ENCODE measurements around the gene NT5C1B.

NT5C1B gene

DNA sequence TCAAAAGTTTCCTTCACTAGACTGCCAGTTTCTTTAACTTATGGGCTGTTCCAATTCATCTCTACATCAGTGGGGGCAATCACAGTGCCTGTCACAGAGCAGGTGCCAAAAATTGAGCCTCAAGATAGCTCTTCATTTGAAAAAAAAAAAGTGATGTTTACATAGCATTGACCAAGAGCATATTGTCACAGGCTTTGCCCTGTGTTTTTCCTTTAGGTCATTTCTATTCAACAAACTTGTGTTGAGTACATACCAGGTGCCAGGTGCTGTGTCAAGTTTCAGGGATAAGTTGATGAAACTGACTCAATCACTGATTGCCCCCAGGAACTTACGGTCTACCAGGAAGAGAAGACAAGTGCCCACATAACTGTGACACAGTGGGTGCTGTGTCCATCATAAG is 22.2 kb upstream of the NT5C1B start:
- Histone ChIP-seq H3K9me3 (ENCODE audit: insufficient read depth, low read depth, low read length) (no peaks in the 10 kb centered on the region), H3K4me1 (ENCODE audit: insufficient read depth, low read length, poor library complexity, severe bottlenecking) (no peaks in the 10 kb centered on the region), H3K27me3 (ENCODE audit: insufficient read depth, low read length, poor library complexity, severe bottlenecking) (no peaks in the 10 kb centered on the region)

DNA sequence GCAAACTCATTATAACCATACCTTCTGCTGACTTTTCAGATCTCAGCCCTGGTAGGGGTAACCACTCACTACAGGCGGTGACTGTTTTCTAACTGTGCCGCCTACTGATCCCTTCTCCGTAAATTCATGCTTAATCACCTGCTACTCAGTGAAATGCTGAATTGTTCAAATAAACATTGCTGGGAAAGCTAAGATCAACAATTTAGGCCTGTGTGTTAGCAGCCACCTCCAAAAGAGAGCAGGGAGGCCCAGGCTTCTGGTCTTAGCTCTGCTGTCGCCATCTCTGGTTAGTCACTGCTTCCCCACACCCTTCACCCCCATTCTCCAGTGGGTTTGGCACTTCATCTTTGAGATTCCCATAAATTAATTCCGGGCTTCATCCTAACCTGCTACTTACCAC is 21.8 kb upstream of the NT5C1B start:
- Histone ChIP-seq H3K79me2 (ENCODE audit: insufficient read depth, low read length) (no peaks in the 10 kb centered on the region), H3F3A (ENCODE audit: low read depth) (no peaks in the 10 kb centered on the region), H3K4me1 (ENCODE audit: insufficient read depth, low read length, poor library complexity, severe bottlenecking) (no peaks in the 10 kb centered on the region), H3K36me3 (ENCODE audit: insufficient read depth, low read length) (no peaks in the 10 kb centered on the region), H3K9ac (ENCODE audit: low read depth, low read length, poor library complexity, severe bottlenecking) (no peak overlapping the region), H3K9me3 (ENCODE audit: insufficient read depth, low read depth, low read length) (no peaks in the 10 kb centered on the region), H3K9me2 (replicated peaks; ENCODE audit: low read depth, low read length) (no peaks in the 10 kb centered on the region), H3K4me3 (ENCODE audit: low read length, poor library complexity, severe bottlenecking) (no peak overlapping the region), H2AFZ (ENCODE audit: low read length) (no peak overlapping the region), H4K20me1 (ENCODE audit: insufficient read depth, low read length, poor library complexity, severe bottlenecking) (no peaks in the 10 kb centered on the region), H3K27me3 (ENCODE audit: insufficient read depth, low read length, poor library complexity, severe bottlenecking) (no peaks in the 10 kb centered on the region), H3K4me2 (ENCODE audit: low read depth, low read length, poor library complexity, severe bottlenecking) (no peak overlapping the region)
- TF ChIP-seq, protein P1, sequence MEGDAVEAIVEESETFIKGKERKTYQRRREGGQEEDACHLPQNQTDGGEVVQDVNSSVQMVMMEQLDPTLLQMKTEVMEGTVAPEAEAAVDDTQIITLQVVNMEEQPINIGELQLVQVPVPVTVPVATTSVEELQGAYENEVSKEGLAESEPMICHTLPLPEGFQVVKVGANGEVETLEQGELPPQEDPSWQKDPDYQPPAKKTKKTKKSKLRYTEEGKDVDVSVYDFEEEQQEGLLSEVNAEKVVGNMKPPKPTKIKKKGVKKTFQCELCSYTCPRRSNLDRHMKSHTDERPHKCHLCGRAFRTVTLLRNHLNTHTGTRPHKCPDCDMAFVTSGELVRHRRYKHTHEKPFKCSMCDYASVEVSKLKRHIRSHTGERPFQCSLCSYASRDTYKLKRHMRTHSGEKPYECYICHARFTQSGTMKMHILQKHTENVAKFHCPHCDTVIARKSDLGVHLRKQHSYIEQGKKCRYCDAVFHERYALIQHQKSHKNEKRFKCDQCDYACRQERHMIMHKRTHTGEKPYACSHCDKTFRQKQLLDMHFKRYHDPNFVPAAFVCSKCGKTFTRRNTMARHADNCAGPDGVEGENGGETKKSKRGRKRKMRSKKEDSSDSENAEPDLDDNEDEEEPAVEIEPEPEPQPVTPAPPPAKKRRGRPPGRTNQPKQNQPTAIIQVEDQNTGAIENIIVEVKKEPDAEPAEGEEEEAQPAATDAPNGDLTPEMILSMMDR (conservative IDR thresholded peaks at IDR 0.05; ENCODE audit: low read length) = no peak
- TF ChIP-seq EZH2phosphoT487 (IDR thresholded peaks at IDR 0.05; ENCODE audit: borderline replicate concordance) = no peak

More for the DNA sequence above, 22.2 kb upstream of the NT5C1B start:
- no peaks in the 10 kb centered on the region for H3K79me2 ChIP-seq (ENCODE audit: insufficient read depth, low read length)
- H2AFZ ChIP-seq (ENCODE audit: low read length) = no peak overlapping the region
- no peak overlapping the region for H3K9ac ChIP-seq (ENCODE audit: low read depth, low read length, poor library complexity, severe bottlenecking)
- H3F3A ChIP-seq (ENCODE audit: low read depth) = no peaks in the 10 kb centered on the region
- no peak overlapping the region for H3K4me3 ChIP-seq (ENCODE audit: low read length, poor library complexity, severe bottlenecking)
- no peaks in the 10 kb centered on the region for H4K20me1 ChIP-seq (ENCODE audit: insufficient read depth, low read length, poor library complexity, severe bottlenecking)
- TF ChIP-seq EZH2phosphoT487 (IDR thresholded peaks at IDR 0.05; ENCODE audit: borderline replicate concordance) = no peak
- TF ChIP-seq, protein P1 (conservative IDR thresholded peaks at IDR 0.05; ENCODE audit: low read length) = no peak
- H3K9me2 ChIP-seq (replicated peaks; ENCODE audit: low read depth, low read length) = no peaks in the 10 kb centered on the region
- no peaks in the 10 kb centered on the region for H3K36me3 ChIP-seq (ENCODE audit: insufficient read depth, low read length)
- H3K4me2 ChIP-seq (ENCODE audit: low read depth, low read length, poor library complexity, severe bottlenecking) = no peak overlapping the region

DNA sequence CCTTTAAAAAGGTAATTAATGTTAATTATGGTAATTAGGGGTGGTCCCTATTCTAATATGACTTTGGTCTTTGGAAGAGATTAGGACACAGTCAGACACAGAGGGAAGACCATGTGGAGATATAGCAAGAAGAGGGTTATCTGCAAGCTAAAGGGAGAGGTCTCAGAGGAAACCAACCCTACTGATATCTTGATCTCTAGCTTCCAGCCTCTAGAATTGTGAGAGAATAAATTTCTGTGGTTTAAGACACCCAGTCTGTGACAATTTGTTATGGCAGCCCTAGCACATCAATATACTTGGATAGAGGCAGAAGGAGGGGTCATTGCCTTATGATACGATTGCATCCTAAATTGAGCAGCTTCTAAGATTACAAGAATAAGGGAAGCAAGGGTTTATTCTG is 21.3 kb upstream of the NT5C1B start:
- no peaks in the 10 kb centered on the region for H4K20me1 ChIP-seq (ENCODE audit: insufficient read depth, low read length, poor library complexity, severe bottlenecking)
- no peaks in the 10 kb centered on the region for H3K79me2 ChIP-seq (ENCODE audit: insufficient read depth, low read length)
- no peak overlapping the region for H3K4me2 ChIP-seq (ENCODE audit: low read depth, low read length, poor library complexity, severe bottlenecking)
- no peaks in the 10 kb centered on the region for H3K36me3 ChIP-seq (ENCODE audit: insufficient read depth, low read length)
- TF ChIP-seq, protein P1 (conservative IDR thresholded peaks at IDR 0.05; ENCODE audit: low read length) = no peak
- TF ChIP-seq EZH2phosphoT487 (IDR thresholded peaks at IDR 0.05; ENCODE audit: borderline replicate concordance) = no peak
- H3F3A ChIP-seq (ENCODE audit: low read depth) = no peaks in the 10 kb centered on the region
- no peak overlapping the region for H2AFZ ChIP-seq (ENCODE audit: low read length)
- H3K9me3 ChIP-seq (ENCODE audit: insufficient read depth, low read depth, low read length) = no peaks in the 10 kb centered on the region
- H3K9ac ChIP-seq (ENCODE audit: low read depth, low read length, poor library complexity, severe bottlenecking) = no peak overlapping the region
- no peak overlapping the region for H3K4me3 ChIP-seq (ENCODE audit: low read length, poor library complexity, severe bottlenecking)
- no peaks in the 10 kb centered on the region for H3K27me3 ChIP-seq (ENCODE audit: insufficient read depth, low read length, poor library complexity, severe bottlenecking)
- H3K9me2 ChIP-seq (replicated peaks; ENCODE audit: low read depth, low read length) = no peaks in the 10 kb centered on the region
- H3K4me1 ChIP-seq (ENCODE audit: insufficient read depth, low read length, poor library complexity, severe bottlenecking) = no peaks in the 10 kb centered on the region
